ENCODE measurements around the gene HAUS6.
A peak's percentile ranks its signal among the peaks of the same experiment; 100 is the strongest.
"Not testable (repeated sequence)": the region's sequence is repeated elsewhere in the genome, so short reads cannot be mapped to it uniquely, and the experiment has no call there.

Gene HAUS6

GRCh38 chr9:19117039-19117716, 14.5 kb upstream of the HAUS6 start:
- DNase-seq (ENCODE audit: low spot score): no peak

GRCh38 chr9:19116107-19116790, 13.5 kb upstream of the HAUS6 start:
- no peak for DNase-seq (ENCODE audit: low spot score)

- DNase-seq (ENCODE audit: low spot score): no peak
Measured at GRCh38 chr9:19114680-19115270, 12.1 kb upstream of the HAUS6 start.

GRCh38 chr9:19113964-19114679, 11.4 kb upstream of the HAUS6 start:
- no peak for DNase-seq (ENCODE audit: low spot score)

GRCh38 chr9:19113064-19113611, 10.4 kb upstream of the HAUS6 start:
- not testable (repeated sequence) for DNase-seq (ENCODE audit: low spot score)

- no peak for DNase-seq (ENCODE audit: low spot score)
Measured at GRCh38 chr9:19108038-19108437, 5.3 kb upstream of the HAUS6 start.

- DNase-seq (ENCODE audit: low spot score): no peak
Measured at GRCh38 chr9:19104515-19105282, 2.0 kb upstream of the HAUS6 start.

- DNase-seq (ENCODE audit: low spot score): peak; percentile 29
Measured at GRCh38 chr9:19102181-19102630, 498 bp downstream of the HAUS6 start.

- DNase-seq (ENCODE audit: low spot score): no peak
Measured at GRCh38 chr9:19101203-19101602, 1.5 kb downstream of the HAUS6 start.

- not testable (repeated sequence) for DNase-seq (ENCODE audit: low spot score)
Measured at GRCh38 chr9:19097431-19097830, 5.3 kb downstream of the HAUS6 start.

GRCh38 chr9:19087106-19088000, 15.4 kb downstream of the HAUS6 start:
- DNase-seq (ENCODE audit: low spot score): no peak

- DNase-seq (ENCODE audit: low spot score): peak; percentile 23
Measured at GRCh38 chr9:19085295-19085694, 17.4 kb downstream of the HAUS6 start.

- no peak for DNase-seq (ENCODE audit: low spot score)
Measured at GRCh38 chr9:19074836-19075235, 27.9 kb downstream of the HAUS6 start.

- DNase-seq (ENCODE audit: low spot score): no peak
Measured at GRCh38 chr9:19074229-19074628, 28.5 kb downstream of the HAUS6 start.

- no peak for DNase-seq (ENCODE audit: low spot score)
Measured at GRCh38 chr9:19057033-19057432, 45.7 kb downstream of the HAUS6 start.

- DNase-seq (ENCODE audit: low spot score): no peak
Measured at GRCh38 chr9:19050637-19051591, 51.8 kb downstream of the HAUS6 start.

GRCh38 chr9:19049917-19050636, 52.6 kb downstream of the HAUS6 start:
- peak; percentile 18 for DNase-seq (ENCODE audit: low spot score)
